Neuronal stem cell (in vitro differentiated cells): ENCODE measurements around the gene BPHL.
"Not testable (repeated sequence)": the region's sequence is repeated elsewhere in the genome, so short reads cannot be mapped to it uniquely, and the experiment has no call there.

Experiments used
- DNase-seq: peaks from one replicate; pipeline ENCODE4 v3.0.0-alpha.2; 2013; ENCODE audit warnings: low spot score
- H2AFZ ChIP-seq: one replicate; pipeline ENCODE4 v1.6.1; 2013; ENCODE audit warnings: mild to moderate bottlenecking, low read length, inconsistent platforms
- H2AK5ac ChIP-seq: 2 replicates; pipeline ENCODE4 v1.6.1; 2013; ENCODE audit warnings: low read depth, mild to moderate bottlenecking, inconsistent platforms, low read length, moderate library complexity, mixed read lengths
- H2BK120ac ChIP-seq: 2 replicates; pipeline ENCODE4 v1.6.1; 2013; ENCODE audit warnings: low read depth, mild to moderate bottlenecking, inconsistent platforms, low read length, moderate library complexity, mixed read lengths
- H2BK12ac ChIP-seq: one replicate; pipeline ENCODE4 v1.6.1; 2013; ENCODE audit warnings: low read length, inconsistent platforms
- H2BK15ac ChIP-seq: 2 replicates; pipeline ENCODE4 v1.6.1; 2013; ENCODE audit warnings: mild to moderate bottlenecking, low read length, inconsistent platforms, mixed read lengths
- H2BK5ac ChIP-seq: one replicate; pipeline ENCODE4 v1.6.1; 2013; ENCODE audit warnings: inconsistent platforms, mild to moderate bottlenecking, low read length, moderate library complexity
- H3K14ac ChIP-seq: one replicate; pipeline ENCODE4 v1.6.1; 2013; ENCODE audit warnings: low read length, inconsistent platforms
- H3K18ac ChIP-seq: 2 replicates; pipeline ENCODE4 v1.6.1; 2013; ENCODE audit warnings: low read length, inconsistent platforms
- H3K23ac ChIP-seq: 2 replicates; pipeline ENCODE4 v1.6.1; 2013; ENCODE audit warnings: low read depth, mild to moderate bottlenecking, mixed read lengths, low read length, inconsistent platforms; ENCODE audit not compliant: poor library complexity
- H3K27ac ChIP-seq: replicated peaks from 3 replicates; pipeline ENCODE4 v1.5.1; 2013; ENCODE audit warnings: low read length, inconsistent platforms
- H3K27me3 ChIP-seq, 3 experiments: 2 replicates each; pipeline ENCODE4 v1.6.1; 2013; ENCODE audit warnings: low read length in 3 of 3, mild to moderate bottlenecking in 2 of 3, inconsistent platforms in 1 of 3, low read depth in 1 of 3, mixed read lengths in 1 of 3, moderate library complexity in 1 of 3; ENCODE audit not compliant: control insufficient read depth in 3 of 3, insufficient read depth in 3 of 3
- H3K36me3 ChIP-seq, 2 donors: replicated peaks in 1 of 2; 2 replicates each; pipeline ENCODE4 v1.6.1; 2013; ENCODE audit warnings: low read length in 2 of 2; ENCODE audit not compliant: control insufficient read depth in 2 of 2, insufficient read depth in 2 of 2
- H3K4ac ChIP-seq: 2 replicates; pipeline ENCODE4 v1.6.1; 2013; ENCODE audit warnings: inconsistent platforms, mild to moderate bottlenecking, low read length, moderate library complexity
- H3K4me1 ChIP-seq, 2 donors: 1 replicate in 1 of 2; 2 replicates in 1 of 2; pipeline ENCODE4 v1.6.1; 2013; ENCODE audit warnings: low read length in 2 of 2, low read depth in 1 of 2; ENCODE audit not compliant: control insufficient read depth in 2 of 2, insufficient read depth in 1 of 2
- H3K4me2 ChIP-seq: one replicate; pipeline ENCODE4 v1.6.1; 2013; ENCODE audit warnings: mild to moderate bottlenecking, low read length, inconsistent platforms; ENCODE audit not compliant: insufficient read depth, poor library complexity, severe bottlenecking
- H3K4me3 ChIP-seq, 2 donors: 2 replicates each; pipeline ENCODE4 v1.5.1; 2013; ENCODE audit warnings: low read length in 2 of 2, mild to moderate bottlenecking in 2 of 2, inconsistent platforms in 1 of 2, moderate library complexity in 1 of 2
- H3K79me1 ChIP-seq: one replicate; pipeline ENCODE4 v1.6.1; 2013; ENCODE audit warnings: low read depth, mild to moderate bottlenecking, inconsistent platforms, low read length, moderate library complexity
- H3K9ac ChIP-seq: one replicate; pipeline ENCODE4 v1.6.1; 2013; ENCODE audit warnings: mild to moderate bottlenecking, low read depth, low read length, inconsistent platforms; ENCODE audit not compliant: poor library complexity
- H3K9me3 ChIP-seq, 2 donors: replicated peaks in 1 of 2; 2 replicates each; pipeline versions ENCODE3 to v1.6.1; 2013; ENCODE audit warnings: low read length in 2 of 2, mild to moderate bottlenecking in 2 of 2, inconsistent platforms in 1 of 2, low read depth in 1 of 2, mixed read lengths in 1 of 2, moderate library complexity in 1 of 2; ENCODE audit not compliant: control insufficient read depth in 2 of 2, insufficient read depth in 1 of 2
- H4K8ac ChIP-seq: one replicate; pipeline ENCODE4 v1.6.1; 2013; ENCODE audit warnings: low read depth, mild to moderate bottlenecking, inconsistent platforms, low read length, moderate library complexity
- H4K91ac ChIP-seq: one replicate; pipeline ENCODE4 v1.6.1; 2013; ENCODE audit warnings: low read length, low read depth, mild to moderate bottlenecking, inconsistent platforms; ENCODE audit not compliant: poor library complexity
- WGBS, 2 donors: extraction: QIAGEN DNeasy Blood & Tissue Kit; methylation state at CpG; one replicate each; pipeline ENCODE4 v1.1.7; 2013; ENCODE audit warnings: missing lambda C conversion rate in 2 of 2, mixed read lengths in 1 of 2; ENCODE audit not compliant: insufficient read length in 2 of 2, insufficient replicate concordance in 1 of 2; ENCODE audit errors: extremely low coverage in 2 of 2; 5-methylcytosine and 5-hydroxymethylcytosine counted together

The BPHL gene

GRCh38 chr6:3166535-3167225 is 48.2 kb downstream of the BPHL start:
- not testable (repeated sequence) for H3K4ac ChIP-seq, H3K4me2 ChIP-seq, H3K9me3 ChIP-seq, H3K79me1 ChIP-seq, H2BK15ac ChIP-seq, H3K27me3 ChIP-seq, H3K23ac ChIP-seq, H4K8ac ChIP-seq, H3K18ac ChIP-seq, H3K36me3 ChIP-seq, H4K91ac ChIP-seq, H3K14ac ChIP-seq, H2BK5ac ChIP-seq, H3K9ac ChIP-seq, H2AK5ac ChIP-seq, DNase-seq, H2BK120ac ChIP-seq, H3K4me3 ChIP-seq, H2BK12ac ChIP-seq
- no CpG with 5 or more reads among the region's 10 CpGs for WGBS, 2 donors
- H2AFZ ChIP-seq, result peak overlapping the region; percentile 70
- H3K4me1 ChIP-seq, result peaks cover 23 to 30% of the 10 kb centered on the region in 2 donors
- H3K27ac ChIP-seq, result peak overlapping the region; percentile 62

- not testable (repeated sequence) for H4K8ac ChIP-seq, H3K27ac ChIP-seq, H3K4me2 ChIP-seq, H2AFZ ChIP-seq, H3K23ac ChIP-seq, H3K4me3 ChIP-seq, H3K4ac ChIP-seq, H3K79me1 ChIP-seq, H2BK120ac ChIP-seq, H2BK15ac ChIP-seq, H2BK5ac ChIP-seq, H2AK5ac ChIP-seq, H3K9ac ChIP-seq, DNase-seq, H3K27me3 ChIP-seq, H3K14ac ChIP-seq, H4K91ac ChIP-seq, H3K36me3 ChIP-seq, H3K9me3 ChIP-seq
- no CpG with 5 or more reads among the region's 10 CpGs for WGBS, 2 donors
- H3K18ac ChIP-seq, result peak overlapping the region; percentile 78
- H3K4me1 ChIP-seq, result peaks cover 23 to 31% of the 10 kb centered on the region in 2 donors
- peak overlapping the region; percentile 95 for H2BK12ac ChIP-seq
These were observed 49.5 kb downstream of the BPHL start for GRCh38 chr6:3168046-3168445.

- H3K18ac ChIP-seq, H4K91ac ChIP-seq, H3K27me3 ChIP-seq, H3K36me3 ChIP-seq, H3K4ac ChIP-seq, DNase-seq, H2BK120ac ChIP-seq, H3K4me3 ChIP-seq, H3K9me3 ChIP-seq, H2BK12ac ChIP-seq, H4K8ac ChIP-seq, H3K4me2 ChIP-seq, H2AFZ ChIP-seq, H2BK15ac ChIP-seq, H2BK5ac ChIP-seq, H2AK5ac ChIP-seq, H3K9ac ChIP-seq, H3K27ac ChIP-seq, H3K23ac ChIP-seq, H3K79me1 ChIP-seq, H3K14ac ChIP-seq: not testable (repeated sequence)
- H3K4me1 ChIP-seq, result peaks cover 15 to 16% of the 10 kb centered on the region in 2 donors
- no CpG with 5 or more reads among the region's 24 CpGs for WGBS, 2 donors
These were observed 52.2 kb downstream of the BPHL start for GRCh38 chr6:3170676-3171075.

GRCh38 chr6:3171313-3172175 is 53.0 kb downstream of the BPHL start:
- H2BK120ac ChIP-seq, H2BK5ac ChIP-seq, H3K4ac ChIP-seq, H3K27ac ChIP-seq, H3K23ac ChIP-seq, H2AK5ac ChIP-seq, H2BK12ac ChIP-seq, H4K8ac ChIP-seq, H2BK15ac ChIP-seq, H4K91ac ChIP-seq, H3K27me3 ChIP-seq, H3K18ac ChIP-seq, H3K4me3 ChIP-seq, H2AFZ ChIP-seq, H3K9me3 ChIP-seq, DNase-seq, H3K14ac ChIP-seq, H3K79me1 ChIP-seq, H3K9ac ChIP-seq, H3K36me3 ChIP-seq, H3K4me2 ChIP-seq: not testable (repeated sequence)
- peaks cover 8 to 14% of the 10 kb centered on the region in 2 donors for H3K4me1 ChIP-seq
- WGBS, 2 donors, result no CpG with 5 or more reads among the region's 17 CpGs
